ENCODE data around the gene OGT. TPM values are rescaled to one million over a fixed set of nuclear protein-coding genes. Genes with fewer than 3 reads are reported as not detected.
"Not testable (repeated sequence)": the region's sequence is repeated elsewhere in the genome, so short reads cannot be mapped to it uniquely, and the experiment has no call there.

OGT gene
- total RNA-seq, 1 experiment from 2014 or later = 159 TPM

GRCh38 chrX:71504346-71504745, 28.6 kb upstream of the OGT start:
- Histone ChIP-seq H3K27me3 (ENCODE audit: insufficient read depth, low read depth) (no peaks in the 10 kb centered on the region), H3K4me3 (no peak overlapping the region), H3K4me2 (no peak overlapping the region), H4K20me1 (ENCODE audit: insufficient read depth) (no peaks in the 10 kb centered on the region), H3K79me2 (ENCODE audit: low read depth) (no peaks in the 10 kb centered on the region), H3K9me2 (ENCODE audit: insufficient read depth) (no peaks in the 10 kb centered on the region), H3K36me3 (ENCODE audit: low read depth) (no peaks in the 10 kb centered on the region), H3F3A (ENCODE audit: insufficient read depth, low read depth) (no peaks in the 10 kb centered on the region; the same call in 1 of the 2 replicates), H3K4me1 (replicated peaks; ENCODE audit: insufficient read depth) (no peaks in the 10 kb centered on the region; the same call in 1 of the 2 replicates), H3K9me3 (ENCODE audit: insufficient read depth, low read depth) (no peaks in the 10 kb centered on the region), H2AFZ (no peak overlapping the region), H3K27ac (no peak overlapping the region)
- POLR2A ChIA-PET (ENCODE audit: unreplicated experiment) = no interaction called here
- BruUV-seq (replicated peaks) = no TSS peak
- intact Hi-C loops (cut with micrococcal nuclease; ENCODE audit: unreplicated experiment) = no loop called here
- TF ChIP-seq EZH2 (IDR thresholded peaks at IDR 0.05; ENCODE audit: low read depth) (no peak), CTCF (conservative IDR thresholded peaks at IDR 0.05) (no peak)
- DNase-seq = no peak
- CTCF ChIA-PET = no interaction called here

DNA sequence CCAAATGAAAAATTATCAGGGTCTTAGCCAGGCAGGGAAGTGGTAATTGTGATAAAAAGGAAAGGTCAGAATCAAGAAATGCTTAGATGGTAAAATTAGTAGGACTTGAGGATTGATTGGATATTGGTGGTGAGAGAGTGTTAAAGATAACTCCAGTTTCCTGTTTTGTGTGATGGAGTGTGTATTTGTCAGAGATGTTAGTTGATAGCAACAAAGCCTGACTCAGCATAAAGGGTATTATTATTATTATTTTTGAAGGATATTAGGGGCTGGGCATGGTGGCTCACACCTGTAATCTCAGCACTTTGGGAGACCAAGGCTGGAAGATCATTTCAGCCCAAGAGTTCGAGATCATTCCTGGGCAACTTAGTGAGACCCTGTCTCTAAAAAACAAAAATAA, 23.6 kb upstream of the OGT start:
- no peak overlapping the region for H3K27ac ChIP-seq
- no peak for TF ChIP-seq EZH2 (IDR thresholded peaks at IDR 0.05; ENCODE audit: low read depth)
- intact Hi-C loops (cut with micrococcal nuclease; ENCODE audit: unreplicated experiment) = no loop called here
- no peak overlapping the region for H2AFZ ChIP-seq
- ChIA-PET CTCF (no interaction called here), POLR2A (ENCODE audit: unreplicated experiment) (no interaction called here)
- no peaks in the 10 kb centered on the region; the same call in 1 of the 2 replicates for H3K4me1 ChIP-seq (replicated peaks; ENCODE audit: insufficient read depth)
- no peaks in the 10 kb centered on the region for H3K9me3 ChIP-seq (ENCODE audit: insufficient read depth, low read depth)
- no peaks in the 10 kb centered on the region for H3K27me3 ChIP-seq (ENCODE audit: insufficient read depth, low read depth)
- H3K9me2 ChIP-seq (ENCODE audit: insufficient read depth) = no peaks in the 10 kb centered on the region
- DNase-seq = no peak
- H3K4me3 ChIP-seq = no peak overlapping the region
- H3K79me2 ChIP-seq (ENCODE audit: low read depth) = no peaks in the 10 kb centered on the region
- no peaks in the 10 kb centered on the region; the same call in 1 of the 2 replicates for H3F3A ChIP-seq (ENCODE audit: insufficient read depth, low read depth)
- H4K20me1 ChIP-seq (ENCODE audit: insufficient read depth) = no peaks in the 10 kb centered on the region
- no peak overlapping the region for H3K4me2 ChIP-seq
- no TSS peak for BruUV-seq (replicated peaks)
- H3K36me3 ChIP-seq (ENCODE audit: low read depth) = no peaks in the 10 kb centered on the region

DNA sequence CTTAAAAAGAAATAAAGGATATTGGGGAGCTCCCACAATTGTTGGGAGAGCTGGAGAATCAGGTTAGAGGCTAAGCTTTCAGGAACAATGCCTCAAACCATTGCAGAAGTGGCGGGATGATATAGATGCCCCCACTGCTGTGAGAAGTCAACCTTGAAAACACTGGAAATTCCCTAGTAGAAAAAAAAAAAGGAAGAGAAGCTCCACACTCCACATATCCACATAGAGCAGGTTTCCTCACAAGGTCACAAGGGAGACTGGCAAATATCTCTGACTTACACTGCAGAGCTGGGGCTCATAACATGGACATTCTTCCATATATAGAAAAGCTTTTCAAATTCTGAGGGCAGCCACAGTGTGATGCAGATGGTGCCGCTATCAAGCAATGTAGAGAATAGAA, 22.7 kb upstream of the OGT start:
- H3K4me3 ChIP-seq = no peak overlapping the region
- no peak for DNase-seq
- ChIA-PET POLR2A (ENCODE audit: unreplicated experiment) (no interaction called here), CTCF (no interaction called here)
- no peaks in the 10 kb centered on the region for H3K79me2 ChIP-seq (ENCODE audit: low read depth)
- no TSS peak for BruUV-seq (replicated peaks)
- H2AFZ ChIP-seq = no peak overlapping the region
- no peak for TF ChIP-seq CTCF (conservative IDR thresholded peaks at IDR 0.05)
- intact Hi-C loops (cut with micrococcal nuclease; ENCODE audit: unreplicated experiment) = no loop called here
- no peaks in the 10 kb centered on the region for H3K9me3 ChIP-seq (ENCODE audit: insufficient read depth, low read depth)
- H3K4me1 ChIP-seq (replicated peaks; ENCODE audit: insufficient read depth) = peaks cover 8% of the 10 kb centered on the region
- no peak overlapping the region for H3K4me2 ChIP-seq
- H4K20me1 ChIP-seq (ENCODE audit: insufficient read depth) = no peaks in the 10 kb centered on the region
- H3K36me3 ChIP-seq (ENCODE audit: low read depth) = no peaks in the 10 kb centered on the region
- H3F3A ChIP-seq (ENCODE audit: insufficient read depth, low read depth) = no peaks in the 10 kb centered on the region; the same call in 1 of the 2 replicates
- H3K27me3 ChIP-seq (ENCODE audit: insufficient read depth, low read depth) = no peaks in the 10 kb centered on the region
- H3K27ac ChIP-seq = no peak overlapping the region
- H3K9me2 ChIP-seq (ENCODE audit: insufficient read depth) = no peaks in the 10 kb centered on the region

DNA sequence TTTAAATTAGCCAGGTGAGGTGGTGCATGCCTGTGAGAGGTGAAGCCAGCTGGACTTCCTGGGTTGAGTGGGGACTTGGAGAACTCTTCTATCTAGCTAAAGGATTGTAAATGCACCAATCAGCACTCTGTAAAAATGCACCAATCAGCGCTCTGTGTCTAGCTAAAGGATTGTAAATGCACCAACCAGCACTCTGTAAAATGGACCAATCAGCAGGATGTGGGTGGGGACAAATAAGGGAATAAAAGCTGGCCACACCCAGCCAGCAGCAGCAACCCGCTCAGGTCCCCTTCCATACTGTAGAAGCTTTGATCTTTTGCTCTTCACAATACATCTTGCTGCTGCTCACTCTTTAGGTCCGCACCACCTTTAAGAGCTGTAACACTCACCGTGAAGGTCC, 19.2 kb upstream of the OGT start:
- CTCF ChIA-PET; DNase-seq; POLR2A ChIA-PET (ENCODE audit: unreplicated experiment); H3K4me3 ChIP-seq; H2AFZ ChIP-seq; H3K9me2 ChIP-seq (ENCODE audit: insufficient read depth); H3K9me3 ChIP-seq (ENCODE audit: insufficient read depth, low read depth); H3F3A ChIP-seq (ENCODE audit: insufficient read depth, low read depth); H3K27ac ChIP-seq; BruUV-seq (replicated peaks); H3K36me3 ChIP-seq (ENCODE audit: low read depth); intact Hi-C loops (cut with micrococcal nuclease; ENCODE audit: unreplicated experiment); H4K20me1 ChIP-seq (ENCODE audit: insufficient read depth); H3K4me2 ChIP-seq; H3K79me2 ChIP-seq (ENCODE audit: low read depth); H3K27me3 ChIP-seq (ENCODE audit: insufficient read depth, low read depth): not testable (repeated sequence)
- peaks cover 11% of the 10 kb centered on the region for H3K4me1 ChIP-seq (replicated peaks; ENCODE audit: insufficient read depth)
